ENCODE data around the gene SORD. TPM values are rescaled to one million over a fixed set of nuclear protein-coding genes. Genes with fewer than 3 reads are reported as not detected.

The SORD gene
- total and polyA plus RNA-seq, 4 donors, result 13.5 to 24.6 (median 21.9) TPM

DNA sequence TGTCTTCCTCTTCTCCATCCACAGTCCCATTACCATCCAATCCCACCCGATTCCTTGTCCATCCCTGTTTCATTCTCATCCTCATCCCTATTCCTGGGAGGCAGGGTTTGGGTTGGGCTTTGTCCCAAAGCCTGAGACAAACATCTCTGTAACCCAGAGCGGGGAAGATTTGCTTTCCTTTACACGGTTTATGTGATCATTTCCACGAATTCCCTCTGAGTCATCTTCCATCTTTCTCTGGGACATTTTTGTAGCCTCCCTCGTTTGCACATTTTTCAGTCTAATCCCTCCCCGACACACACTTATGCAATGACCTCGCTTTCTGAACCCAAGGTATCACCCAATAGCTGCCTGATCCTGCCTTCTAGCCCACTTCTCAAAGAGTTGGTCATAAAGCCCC lies 68.2 kb downstream of the SORD start:
- Histone ChIP-seq H3K27ac (ENCODE audit: low read depth, low read length) (no peak overlapping the region), H3K36me3 (ENCODE audit: control insufficient read depth, insufficient read depth, low read length) (no peaks in the 10 kb centered on the region)

GRCh38 chr15:45091576-45091975 lies 68.6 kb downstream of the SORD start:
- Histone ChIP-seq H3K4me3 (ENCODE audit: low read depth, low read length) (no peak overlapping the region), H3K4me1 (ENCODE audit: control insufficient read depth, insufficient read depth, low read length) (no peaks in the 10 kb centered on the region), H3K9me3 (ENCODE audit: control insufficient read depth, insufficient read depth, low read length) (no peaks in the 10 kb centered on the region), H3K27ac (ENCODE audit: low read depth, low read length) (no peak overlapping the region), H3K36me3 (ENCODE audit: control insufficient read depth, insufficient read depth, low read length) (no peaks in the 10 kb centered on the region), H3K27me3 (ENCODE audit: control insufficient read depth, insufficient read depth, low read length) (no peaks in the 10 kb centered on the region)
- no peak for DNase-seq (ENCODE audit: low read depth in 4 of 6, low spot score in 6 of 6)
- WGBS (ENCODE audit: insufficient coverage), result 87% methylated on average over 2 of the region's 2 CpGs

More for the DNA sequence above, 68.2 kb downstream of the SORD start:
- 78% methylated on average over 7 of the region's 7 CpGs for WGBS (ENCODE audit: insufficient coverage)
- Histone ChIP-seq H3K27me3 (ENCODE audit: control insufficient read depth, insufficient read depth, low read length) (no peaks in the 10 kb centered on the region), H3K9me3 (ENCODE audit: control insufficient read depth, insufficient read depth, low read length) (no peaks in the 10 kb centered on the region), H3K4me3 (ENCODE audit: low read depth, low read length) (no peak overlapping the region), H3K4me1 (ENCODE audit: control insufficient read depth, insufficient read depth, low read length) (no peaks in the 10 kb centered on the region)
- no peak for DNase-seq (ENCODE audit: low read depth in 4 of 6, low spot score in 6 of 6)

DNA sequence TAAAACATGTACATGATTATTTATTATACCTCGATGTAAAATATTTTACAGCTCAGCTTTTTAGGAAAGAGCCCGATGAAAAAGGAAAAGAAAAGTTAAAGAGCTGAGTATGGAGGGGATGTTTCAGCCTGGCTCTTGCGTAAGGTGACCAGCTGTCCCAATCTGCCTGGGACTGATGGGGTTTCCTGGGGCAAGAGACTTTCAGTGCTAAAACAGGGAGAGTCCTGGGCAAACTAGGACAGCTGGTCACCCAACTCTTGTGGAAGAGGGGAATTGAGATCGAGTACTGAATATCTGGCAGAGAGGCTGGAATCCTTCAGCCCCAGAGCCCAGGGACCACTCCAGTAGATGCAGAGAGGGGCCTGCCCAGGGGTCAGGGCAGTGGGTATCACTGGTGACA lies 70.0 kb downstream of the SORD start:
- no peak for DNase-seq (ENCODE audit: low read depth in 4 of 6, low spot score in 6 of 6)
- WGBS (ENCODE audit: insufficient coverage), result 92% methylated on average over 3 of the region's 4 CpGs
- no peaks in the 10 kb centered on the region for H3K4me1 ChIP-seq (ENCODE audit: control insufficient read depth, insufficient read depth, low read length)

GRCh38 chr15:45093622-45094357 lies 70.8 kb downstream of the SORD start:
- no peaks in the 10 kb centered on the region for H3K36me3 ChIP-seq (ENCODE audit: control insufficient read depth, insufficient read depth, low read length)
- WGBS (ENCODE audit: insufficient coverage), result 92% methylated on average over 5 of the region's 11 CpGs
- no peak for DNase-seq (ENCODE audit: low read depth in 4 of 6, low spot score in 6 of 6)
- no peak overlapping the region for H3K4me3 ChIP-seq (ENCODE audit: low read depth, low read length)
- no peak overlapping the region for H3K27ac ChIP-seq (ENCODE audit: low read depth, low read length)
- H3K4me1 ChIP-seq (ENCODE audit: control insufficient read depth, insufficient read depth, low read length), result no peaks in the 10 kb centered on the region
- peaks cover 2% of the 10 kb centered on the region for H3K27me3 ChIP-seq (ENCODE audit: control insufficient read depth, insufficient read depth, low read length)
- H3K9me3 ChIP-seq (ENCODE audit: control insufficient read depth, insufficient read depth, low read length), result no peaks in the 10 kb centered on the region

More for the DNA sequence above, 70.0 kb downstream of the SORD start:
- Histone ChIP-seq H3K27ac (ENCODE audit: low read depth, low read length) (no peak overlapping the region), H3K27me3 (ENCODE audit: control insufficient read depth, insufficient read depth, low read length) (no peaks in the 10 kb centered on the region), H3K4me3 (ENCODE audit: low read depth, low read length) (no peak overlapping the region), H3K36me3 (ENCODE audit: control insufficient read depth, insufficient read depth, low read length) (no peaks in the 10 kb centered on the region), H3K9me3 (ENCODE audit: control insufficient read depth, insufficient read depth, low read length) (no peaks in the 10 kb centered on the region)

GRCh38 chr15:45094358-45094730 lies 71.3 kb downstream of the SORD start:
- 83% methylated on average over 9 of the region's 9 CpGs for WGBS (ENCODE audit: insufficient coverage)

GRCh38 chr15:45095661-45096060 lies 72.7 kb downstream of the SORD start:
- DNase-seq (ENCODE audit: low read depth in 4 of 6, low spot score in 6 of 6), result no peak
- 92% methylated on average over 11 of the region's 11 CpGs for WGBS (ENCODE audit: insufficient coverage)
- peaks cover 2% of the 10 kb centered on the region for H3K27me3 ChIP-seq (ENCODE audit: control insufficient read depth, insufficient read depth, low read length)
- H3K9me3 ChIP-seq (ENCODE audit: control insufficient read depth, insufficient read depth, low read length), result no peaks in the 10 kb centered on the region
- H3K4me1 ChIP-seq (ENCODE audit: control insufficient read depth, insufficient read depth, low read length), result no peaks in the 10 kb centered on the region
- no peak overlapping the region for H3K27ac ChIP-seq (ENCODE audit: low read depth, low read length)
- no peak overlapping the region for H3K4me3 ChIP-seq (ENCODE audit: low read depth, low read length)
- H3K36me3 ChIP-seq (ENCODE audit: control insufficient read depth, insufficient read depth, low read length), result no peaks in the 10 kb centered on the region

More at GRCh38 chr15:45094358-45094730, 71.3 kb downstream of the SORD start:
- no peak overlapping the region for H3K4me3 ChIP-seq (ENCODE audit: low read depth, low read length)
- H3K36me3 ChIP-seq (ENCODE audit: control insufficient read depth, insufficient read depth, low read length), result no peaks in the 10 kb centered on the region
- DNase-seq (ENCODE audit: low read depth in 4 of 6, low spot score in 6 of 6), result no peak
- H3K27me3 ChIP-seq (ENCODE audit: control insufficient read depth, insufficient read depth, low read length), result peaks cover 2% of the 10 kb centered on the region
- H3K27ac ChIP-seq (ENCODE audit: low read depth, low read length), result no peak overlapping the region
- no peaks in the 10 kb centered on the region for H3K9me3 ChIP-seq (ENCODE audit: control insufficient read depth, insufficient read depth, low read length)
- H3K4me1 ChIP-seq (ENCODE audit: control insufficient read depth, insufficient read depth, low read length), result no peaks in the 10 kb centered on the region

DNA sequence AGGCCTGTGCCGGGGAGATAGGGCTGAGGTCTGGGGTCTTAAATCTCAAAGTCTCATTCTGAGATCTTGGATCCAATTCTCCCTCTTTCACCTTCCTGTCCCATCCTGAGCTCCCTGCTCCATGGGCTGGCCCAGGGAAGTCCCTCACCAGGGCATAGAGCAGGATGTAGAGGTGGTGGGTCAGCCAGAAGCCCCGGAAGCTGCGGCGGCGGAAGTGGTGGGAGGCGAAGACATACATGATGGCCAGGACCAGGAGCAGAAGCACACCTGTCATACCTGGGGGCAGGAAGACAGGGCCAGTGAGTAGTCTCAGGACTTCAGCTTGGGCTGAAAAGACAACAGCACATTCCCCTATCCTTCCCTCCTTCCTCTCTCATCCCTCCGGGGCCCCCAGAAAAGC lies 74.5 kb downstream of the SORD start:
- Histone ChIP-seq H3K4me3 (ENCODE audit: low read depth, low read length) (no peak overlapping the region), H3K27me3 (ENCODE audit: control insufficient read depth, insufficient read depth, low read length) (peaks cover 2% of the 10 kb centered on the region), H3K9me3 (ENCODE audit: control insufficient read depth, insufficient read depth, low read length) (no peaks in the 10 kb centered on the region), H3K4me1 (ENCODE audit: control insufficient read depth, insufficient read depth, low read length) (no peaks in the 10 kb centered on the region), H3K36me3 (ENCODE audit: control insufficient read depth, insufficient read depth, low read length) (no peaks in the 10 kb centered on the region), H3K27ac (ENCODE audit: low read depth, low read length) (no peak overlapping the region)
- WGBS (ENCODE audit: insufficient coverage), result 98% methylated on average over 5 of the region's 7 CpGs
- DNase-seq (ENCODE audit: low read depth in 4 of 6, low spot score in 6 of 6), result no peak

- H3K36me3 ChIP-seq (ENCODE audit: control insufficient read depth, insufficient read depth, low read length), result no peaks in the 10 kb centered on the region
These were observed 76.7 kb downstream of the SORD start for GRCh38 chr15:45099549-45100165.

GRCh38 chr15:45100884-45101625 lies 78.1 kb downstream of the SORD start:
- Histone ChIP-seq H3K9me3 (ENCODE audit: control insufficient read depth, insufficient read depth, low read length) (no peaks in the 10 kb centered on the region), H3K4me1 (ENCODE audit: control insufficient read depth, insufficient read depth, low read length) (no peaks in the 10 kb centered on the region), H3K36me3 (ENCODE audit: control insufficient read depth, insufficient read depth, low read length) (no peaks in the 10 kb centered on the region), H3K27ac (ENCODE audit: low read depth, low read length) (no peak overlapping the region), H3K4me3 (ENCODE audit: low read depth, low read length) (no peak overlapping the region), H3K27me3 (ENCODE audit: control insufficient read depth, insufficient read depth, low read length) (peaks cover 2% of the 10 kb centered on the region)
- no peak for DNase-seq (ENCODE audit: low read depth in 4 of 6, low spot score in 6 of 6)
- 6% methylated on average over 2 of the region's 7 CpGs for WGBS (ENCODE audit: insufficient coverage)

More at GRCh38 chr15:45099549-45100165, 76.7 kb downstream of the SORD start:
- Histone ChIP-seq H3K27me3 (ENCODE audit: control insufficient read depth, insufficient read depth, low read length) (peaks cover 2% of the 10 kb centered on the region), H3K9me3 (ENCODE audit: control insufficient read depth, insufficient read depth, low read length) (no peaks in the 10 kb centered on the region), H3K4me1 (ENCODE audit: control insufficient read depth, insufficient read depth, low read length) (no peaks in the 10 kb centered on the region), H3K4me3 (ENCODE audit: low read depth, low read length) (no peak overlapping the region), H3K27ac (ENCODE audit: low read depth, low read length) (no peak overlapping the region)
- DNase-seq (ENCODE audit: low read depth in 4 of 6, low spot score in 6 of 6), result no peak
- WGBS (ENCODE audit: insufficient coverage), result 87% methylated on average over 21 of the region's 23 CpGs

Data from spinal cord (tissue), 10 donors.